GM18870 (cell line): ENCODE data around the gene PACS1.
"Not testable (repeated sequence)": the region's sequence is repeated elsewhere in the genome, so short reads cannot be mapped to it uniquely, and the experiment has no call there.

Source experiments
- ATAC-seq: cut with Tn5 transposase; IDR thresholded peaks from one replicate; pipeline ENCODE4 v1.9.1; 2021; ENCODE audit warnings: moderate library complexity; ENCODE audit not compliant: unreplicated experiment

Gene PACS1

GRCh38 chr11:66069715-66070603 lies at the start of gene PACS1:
Gene PACS1, plus strand, starts transcription at chr11:66070272. Its CDS starts 215 bp downstream, at chr11:66070487.
- no peak for ATAC-seq

GRCh38 chr11:66020618-66021357 lies 49.3 kb upstream of the PACS1 start:
- ATAC-seq: no peak

- no peak for ATAC-seq
These were observed 47.5 kb upstream of the PACS1 start for GRCh38 chr11:66022401-66023185.

- ATAC-seq: not testable (repeated sequence)
These were observed 47.0 kb upstream of the PACS1 start for GRCh38 chr11:66023186-66023440.

GRCh38 chr11:66026017-66026529 lies 44.0 kb upstream of the PACS1 start, which contains the start of gene CATSPER1:
Gene CATSPER1, minus strand, starts transcription at chr11:66026479. Its CDS starts 100 bp downstream, at chr11:66026379.
- ATAC-seq: no peak

- ATAC-seq: no peak
These were observed 36.9 kb upstream of the PACS1 start for GRCh38 chr11:66032957-66033735.

GRCh38 chr11:66035653-66036333 lies 34.3 kb upstream of the PACS1 start:
- no peak for ATAC-seq

GRCh38 chr11:66036334-66036710 lies 33.8 kb upstream of the PACS1 start:
- no peak for ATAC-seq

- no peak for ATAC-seq
These were observed 32.7 kb upstream of the PACS1 start for GRCh38 chr11:66037327-66037726.

GRCh38 chr11:66039765-66040164 lies 30.3 kb upstream of the PACS1 start:
- no peak for ATAC-seq

- no peak for ATAC-seq
These were observed 27.7 kb upstream of the PACS1 start for GRCh38 chr11:66042227-66042995.

GRCh38 chr11:66042996-66043906 lies 26.8 kb upstream of the PACS1 start:
- no peak for ATAC-seq

- no peak for ATAC-seq
These were observed 25.3 kb upstream of the PACS1 start for GRCh38 chr11:66044757-66045156.

GRCh38 chr11:66045177-66045639 lies 24.9 kb upstream of the PACS1 start:
- ATAC-seq: no peak

- ATAC-seq: no peak
These were observed 23.2 kb upstream of the PACS1 start for GRCh38 chr11:66046901-66047300.

- no peak for ATAC-seq
These were observed 22.3 kb upstream of the PACS1 start for GRCh38 chr11:66047541-66048365.
